ENCODE data around the gene ZNF497.

DNA sequence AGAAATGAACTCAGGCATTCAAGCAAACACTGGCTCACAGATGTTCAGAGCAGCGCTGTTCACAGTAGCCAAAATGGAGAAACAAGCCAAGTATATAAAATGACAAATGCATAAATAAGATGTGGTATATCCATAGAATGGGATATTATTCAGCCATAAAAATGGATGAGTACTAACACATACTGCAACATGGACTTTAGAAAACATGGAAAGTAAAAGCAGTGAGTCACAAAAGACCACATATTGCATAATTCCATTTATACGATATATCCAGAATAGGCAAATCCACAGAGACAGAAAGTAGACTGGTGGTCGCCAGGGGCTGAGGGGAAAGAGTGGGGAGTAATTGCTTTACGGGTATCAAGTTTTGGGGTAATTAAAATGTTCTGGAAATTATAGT is 11.6 kb upstream of the ZNF497 start:
- no peak for TF ChIP-seq POLR2A (IDR thresholded peaks at IDR 0.05)
- TF ChIP-seq, protein P1, sequence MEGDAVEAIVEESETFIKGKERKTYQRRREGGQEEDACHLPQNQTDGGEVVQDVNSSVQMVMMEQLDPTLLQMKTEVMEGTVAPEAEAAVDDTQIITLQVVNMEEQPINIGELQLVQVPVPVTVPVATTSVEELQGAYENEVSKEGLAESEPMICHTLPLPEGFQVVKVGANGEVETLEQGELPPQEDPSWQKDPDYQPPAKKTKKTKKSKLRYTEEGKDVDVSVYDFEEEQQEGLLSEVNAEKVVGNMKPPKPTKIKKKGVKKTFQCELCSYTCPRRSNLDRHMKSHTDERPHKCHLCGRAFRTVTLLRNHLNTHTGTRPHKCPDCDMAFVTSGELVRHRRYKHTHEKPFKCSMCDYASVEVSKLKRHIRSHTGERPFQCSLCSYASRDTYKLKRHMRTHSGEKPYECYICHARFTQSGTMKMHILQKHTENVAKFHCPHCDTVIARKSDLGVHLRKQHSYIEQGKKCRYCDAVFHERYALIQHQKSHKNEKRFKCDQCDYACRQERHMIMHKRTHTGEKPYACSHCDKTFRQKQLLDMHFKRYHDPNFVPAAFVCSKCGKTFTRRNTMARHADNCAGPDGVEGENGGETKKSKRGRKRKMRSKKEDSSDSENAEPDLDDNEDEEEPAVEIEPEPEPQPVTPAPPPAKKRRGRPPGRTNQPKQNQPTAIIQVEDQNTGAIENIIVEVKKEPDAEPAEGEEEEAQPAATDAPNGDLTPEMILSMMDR (IDR thresholded peaks at IDR 0.05), result no peak

All from right lobe of liver (tissue), 4 donors.